ENCODE measurements around the gene TMEM202.

DNA sequence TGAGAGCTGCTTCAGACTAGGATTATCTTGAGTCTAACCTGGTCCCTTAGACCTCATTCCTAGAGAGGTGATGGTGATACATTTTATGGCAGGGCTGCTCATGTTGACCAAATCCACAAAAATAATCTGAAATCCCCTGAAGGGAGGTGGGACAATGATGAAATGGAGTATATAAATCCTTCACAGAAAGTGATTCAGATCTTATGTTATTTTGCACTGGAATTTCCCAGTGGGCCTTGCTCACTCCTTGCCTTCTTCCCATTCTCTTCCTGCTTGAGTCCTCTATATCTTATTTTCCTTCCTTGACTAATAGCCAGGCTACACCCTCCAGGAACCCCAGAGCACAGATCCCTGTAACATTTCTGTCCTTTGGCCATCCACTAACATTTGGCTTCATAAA is 10.4 kb upstream of the TMEM202 start:
- TF ChIP-seq, protein P1, sequence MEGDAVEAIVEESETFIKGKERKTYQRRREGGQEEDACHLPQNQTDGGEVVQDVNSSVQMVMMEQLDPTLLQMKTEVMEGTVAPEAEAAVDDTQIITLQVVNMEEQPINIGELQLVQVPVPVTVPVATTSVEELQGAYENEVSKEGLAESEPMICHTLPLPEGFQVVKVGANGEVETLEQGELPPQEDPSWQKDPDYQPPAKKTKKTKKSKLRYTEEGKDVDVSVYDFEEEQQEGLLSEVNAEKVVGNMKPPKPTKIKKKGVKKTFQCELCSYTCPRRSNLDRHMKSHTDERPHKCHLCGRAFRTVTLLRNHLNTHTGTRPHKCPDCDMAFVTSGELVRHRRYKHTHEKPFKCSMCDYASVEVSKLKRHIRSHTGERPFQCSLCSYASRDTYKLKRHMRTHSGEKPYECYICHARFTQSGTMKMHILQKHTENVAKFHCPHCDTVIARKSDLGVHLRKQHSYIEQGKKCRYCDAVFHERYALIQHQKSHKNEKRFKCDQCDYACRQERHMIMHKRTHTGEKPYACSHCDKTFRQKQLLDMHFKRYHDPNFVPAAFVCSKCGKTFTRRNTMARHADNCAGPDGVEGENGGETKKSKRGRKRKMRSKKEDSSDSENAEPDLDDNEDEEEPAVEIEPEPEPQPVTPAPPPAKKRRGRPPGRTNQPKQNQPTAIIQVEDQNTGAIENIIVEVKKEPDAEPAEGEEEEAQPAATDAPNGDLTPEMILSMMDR (IDR thresholded peaks at IDR 0.05) = no peak
- TF ChIP-seq POLR2A (IDR thresholded peaks at IDR 0.05) = no peak
